Skeletal muscle tissue (tissue), 4 donors: Measurements from ENCODE around the gene KDM4B. TPM values are rescaled to one million over a fixed set of nuclear protein-coding genes. Genes with fewer than 3 reads are reported as not detected.
A peak's percentile ranks its signal among the peaks of the same experiment; 100 is the strongest.

ENCODE experiments used
- H3K27ac ChIP-seq: one replicate; pipeline ENCODE4 v1.7.0; 2013; ENCODE audit warnings: mild to moderate bottlenecking, low read depth, low read length, inconsistent platforms
- H3K27me3 ChIP-seq, 3 donors: one replicate each; pipeline ENCODE4 v1.7.0; 2013; ENCODE audit warnings: low read length in 3 of 3; ENCODE audit not compliant: control insufficient read depth in 3 of 3, insufficient read depth in 3 of 3
- H3K36me3 ChIP-seq, 3 donors: one replicate each; pipeline ENCODE4 v1.7.0; 2013; ENCODE audit warnings: low read length in 3 of 3; ENCODE audit not compliant: control insufficient read depth in 3 of 3, insufficient read depth in 3 of 3
- H3K4me1 ChIP-seq, 3 donors: one replicate each; pipeline ENCODE4 v1.7.0; 2013; ENCODE audit warnings: low read length in 3 of 3, mild to moderate bottlenecking in 3 of 3; ENCODE audit not compliant: control insufficient read depth in 3 of 3, insufficient read depth in 3 of 3
- H3K4me3 ChIP-seq, 3 donors: one replicate each; pipeline ENCODE4 v1.7.0; 2013; ENCODE audit warnings: low read length in 3 of 3
- H3K9ac ChIP-seq, 3 donors: one replicate each; pipeline ENCODE4 v1.7.0; 2013; ENCODE audit warnings: low read length in 3 of 3, mild to moderate bottlenecking in 3 of 3, moderate library complexity in 2 of 3, low read depth in 1 of 3
- H3K9me3 ChIP-seq, 3 donors: one replicate each; pipeline ENCODE4 v1.7.0; 2013; ENCODE audit warnings: low read length in 3 of 3; ENCODE audit not compliant: control insufficient read depth in 3 of 3
- total RNA-seq: library from RNA; depleted of rRNA; stranded (reverse); fragments of >200 nt; gene quantifications from one replicate; pipeline ENCODE4 v1.2.3, GENCODE V29; 2014
- donor health status: Osteomylitis.

The KDM4B gene
- total RNA-seq, 1 donor from 2014 or later = 11.5 TPM

- no peak overlapping the region for H3K4me3 ChIP-seq
- H3K27me3 ChIP-seq = no peaks in the 10 kb centered on the region
- no peaks in the 10 kb centered on the region for H3K9me3 ChIP-seq
- peaks cover 12 to 28% (median 25%) of the 10 kb centered on the region in 3 donors for H3K4me1 ChIP-seq
- H3K36me3 ChIP-seq = peaks cover 8 to 17% (median 16%) of the 10 kb centered on the region in 3 donors
- no peak overlapping the region for H3K27ac ChIP-seq
- peak overlapping the region in 1 of 3 donors; percentile 70 for H3K9ac ChIP-seq
These were observed 157.7 kb downstream of the KDM4B start for GRCh38 chr19:5126498-5127223.

GRCh38 chr19:5127717-5128116 lies 158.8 kb downstream of the KDM4B start:
- Histone ChIP-seq H3K4me1 (peaks cover 12 to 28% (median 25%) of the 10 kb centered on the region in 3 donors), H3K27ac (peak overlapping the region; percentile 51), H3K4me3 (no peak overlapping the region), H3K9me3 (no peaks in the 10 kb centered on the region), H3K36me3 (peaks cover 6 to 16% (median 13%) of the 10 kb centered on the region in 3 donors), H3K27me3 (no peaks in the 10 kb centered on the region), H3K9ac (peak overlapping the region in 2 of 3 donors; percentile 4 to 70)

GRCh38 chr19:5128251-5128935 lies 159.5 kb downstream of the KDM4B start:
- Histone ChIP-seq H3K4me3 (peak overlapping the region in 2 of 3 donors; percentile 3 to 22), H3K9ac (peak overlapping the region in 2 of 3 donors; percentile 61 to 70), H3K27me3 (no peaks in the 10 kb centered on the region), H3K27ac (peak overlapping the region; percentile 51), H3K9me3 (no peaks in the 10 kb centered on the region), H3K4me1 (peaks cover 12 to 28% (median 25%) of the 10 kb centered on the region in 3 donors), H3K36me3 (peaks cover under 1 to 9% (median 9%) of the 10 kb centered on the region in 3 donors)

- H3K36me3 ChIP-seq = peaks cover 3 to 11% (median 9%) of the 10 kb centered on the region in 3 donors
- no peak overlapping the region for H3K4me3 ChIP-seq
- H3K27ac ChIP-seq = peak overlapping the region; percentile 40
These were observed 160.1 kb downstream of the KDM4B start for GRCh38 chr19:5128936-5129389.

GRCh38 chr19:5129691-5130090 lies 160.8 kb downstream of the KDM4B start:
- H3K27me3 ChIP-seq = no peaks in the 10 kb centered on the region
- H3K9me3 ChIP-seq = no peaks in the 10 kb centered on the region
- peaks cover 12 to 28% (median 27%) of the 10 kb centered on the region in 3 donors for H3K4me1 ChIP-seq
- H3K4me3 ChIP-seq = no peak overlapping the region
- H3K9ac ChIP-seq = no peak overlapping the region
- H3K27ac ChIP-seq = peak overlapping the region; percentile 40
- H3K36me3 ChIP-seq = peaks cover 9 to 15% (median 13%) of the 10 kb centered on the region in 3 donors

More at GRCh38 chr19:5128936-5129389, 160.1 kb downstream of the KDM4B start:
- H3K9ac ChIP-seq = peak overlapping the region in 1 of 3 donors; percentile 40
- no peaks in the 10 kb centered on the region for H3K27me3 ChIP-seq
- no peaks in the 10 kb centered on the region for H3K9me3 ChIP-seq
- peaks cover 12 to 28% (median 25%) of the 10 kb centered on the region in 3 donors for H3K4me1 ChIP-seq

GRCh38 chr19:5130371-5131030 lies 161.6 kb downstream of the KDM4B start:
- Histone ChIP-seq H3K9me3 (no peaks in the 10 kb centered on the region), H3K27me3 (no peaks in the 10 kb centered on the region), H3K27ac (no peak overlapping the region), H3K36me3 (peaks cover 13 to 19% (median 19%) of the 10 kb centered on the region in 3 donors), H3K9ac (no peak overlapping the region), H3K4me3 (no peak overlapping the region), H3K4me1 (peaks cover 12 to 28% (median 27%) of the 10 kb centered on the region in 3 donors)

- H3K4me3 ChIP-seq = no peak overlapping the region
- peaks cover 12 to 30% (median 28%) of the 10 kb centered on the region in 3 donors for H3K4me1 ChIP-seq
- H3K9ac ChIP-seq = no peak overlapping the region
- H3K27ac ChIP-seq = no peak overlapping the region
- no peaks in the 10 kb centered on the region for H3K9me3 ChIP-seq
- peaks cover 16 to 25% (median 24%) of the 10 kb centered on the region in 3 donors for H3K36me3 ChIP-seq
- H3K27me3 ChIP-seq = no peaks in the 10 kb centered on the region
These were observed 162.2 kb downstream of the KDM4B start for GRCh38 chr19:5131031-5131505.

- Histone ChIP-seq H3K9ac (no peak overlapping the region), H3K9me3 (no peaks in the 10 kb centered on the region), H3K36me3 (peaks cover 17 to 26% (median 26%) of the 10 kb centered on the region in 3 donors), H3K4me3 (no peak overlapping the region), H3K27ac (no peak overlapping the region), H3K4me1 (peaks cover 12 to 29% (median 27%) of the 10 kb centered on the region in 3 donors), H3K27me3 (no peaks in the 10 kb centered on the region)
These were observed 162.7 kb downstream of the KDM4B start for GRCh38 chr19:5131506-5132205.

GRCh38 chr19:5132206-5132560 lies 163.3 kb downstream of the KDM4B start:
- H3K27me3 ChIP-seq = no peaks in the 10 kb centered on the region
- H3K36me3 ChIP-seq = peaks cover 20 to 31% (median 26%) of the 10 kb centered on the region in 3 donors
- no peak overlapping the region for H3K9ac ChIP-seq
- H3K27ac ChIP-seq = no peak overlapping the region
- H3K9me3 ChIP-seq = no peaks in the 10 kb centered on the region
- H3K4me3 ChIP-seq = no peak overlapping the region
- H3K4me1 ChIP-seq = peaks cover 9 to 24% (median 22%) of the 10 kb centered on the region in 3 donors
